ENCODE measurements around the gene TLE4. TPM values are rescaled to one million over a fixed set of nuclear protein-coding genes. Genes with fewer than 3 reads are reported as not detected.

TLE4 gene
- total RNA-seq, 4 donors from 2014 or later, result 19.3 to 87.5 (median 41.5) TPM

- H3K36me3 ChIP-seq, result no peaks in the 10 kb centered on the region
- no peak for TF ChIP-seq CTCF (IDR thresholded peaks at IDR 0.05)
- TF ChIP-seq POLR2AphosphoS5 (IDR thresholded peaks at IDR 0.05), result no peak
- no peak for TF ChIP-seq POLR2A (IDR thresholded peaks at IDR 0.05)
- TF ChIP-seq EP300 (IDR thresholded peaks at IDR 0.05; ENCODE audit: low read depth), result no peak
- intact Hi-C loops (cut with DNase I; ENCODE audit: low total_unique reads) (no loop called here), in situ Hi-C loops (cut with MboI; ENCODE audit: low pct_ligation_motif_present in 1 of 4, low pct_unique_long_range_greater_than_20kb in 1 of 4, low sequenced_read_pairs in 3 of 4) (no loop called here)
- H3K27ac ChIP-seq, result no peak overlapping the region
- H3K27me3 ChIP-seq, result no peaks in the 10 kb centered on the region
- 75 to 87% methylated on average over 4 of the region's 4 CpGs for WGBS, 2 donors (ENCODE audit: low coverage in 1 of 2)
- DNase-seq, result no peak
- H3K9me3 ChIP-seq, result no peaks in the 10 kb centered on the region
- H3K4me1 ChIP-seq, result peaks cover 0 to 8% (median 4%) of the 10 kb centered on the region in 4 donors
- no peak overlapping the region for H3K4me3 ChIP-seq
Measured at GRCh38 chr9:79689576-79689975, 117.8 kb downstream of the TLE4 start.

GRCh38 chr9:79691496-79691895 is 119.7 kb downstream of the TLE4 start:
- in situ Hi-C loops (cut with MboI; ENCODE audit: low pct_ligation_motif_present in 1 of 4, low pct_unique_long_range_greater_than_20kb in 1 of 4, low sequenced_read_pairs in 3 of 4) (no loop called here), intact Hi-C loops (cut with DNase I; ENCODE audit: low total_unique reads) (loop anchor here (5.0 kb wide), 1 partner anchor 1639 kb away; no protein-coding TSS in a partner anchor)
- WGBS, 2 donors (ENCODE audit: low coverage in 1 of 2), result 99 to 100% methylated on average over 4 to 5 of the region's 5 CpGs

GRCh38 chr9:79692857-79693571 is 121.2 kb downstream of the TLE4 start:
- Histone ChIP-seq H3K27me3 (no peaks in the 10 kb centered on the region), H3K9me3 (no peaks in the 10 kb centered on the region), H3K36me3 (no peaks in the 10 kb centered on the region), H3K4me1 (peaks cover 0 to 5% (median 0%) of the 10 kb centered on the region in 4 donors), H3K4me3 (no peak overlapping the region), H3K27ac (no peak overlapping the region)
- in situ Hi-C loops (cut with MboI; ENCODE audit: low pct_ligation_motif_present in 1 of 4, low pct_unique_long_range_greater_than_20kb in 1 of 4, low sequenced_read_pairs in 3 of 4), result no loop called here
- no peak for DNase-seq
- intact Hi-C loops (cut with DNase I; ENCODE audit: low total_unique reads), result loop anchor here (5.0 kb wide), 1 partner anchor 1641 kb away; no protein-coding TSS in a partner anchor
- 80 to 88% methylated on average over 3 to 7 of the region's 7 CpGs for WGBS, 2 donors (ENCODE audit: low coverage in 1 of 2)
- no peak for TF ChIP-seq EP300 (IDR thresholded peaks at IDR 0.05; ENCODE audit: low read depth)
- no peak for TF ChIP-seq CTCF (IDR thresholded peaks at IDR 0.05)
- no peak for TF ChIP-seq POLR2A (IDR thresholded peaks at IDR 0.05)
- TF ChIP-seq POLR2AphosphoS5 (IDR thresholded peaks at IDR 0.05), result no peak

More at GRCh38 chr9:79691496-79691895, 119.7 kb downstream of the TLE4 start:
- Histone ChIP-seq H3K36me3 (no peaks in the 10 kb centered on the region), H3K9me3 (no peaks in the 10 kb centered on the region), H3K4me1 (peaks cover 0 to 6% (median 2%) of the 10 kb centered on the region in 4 donors), H3K27me3 (no peaks in the 10 kb centered on the region), H3K27ac (no peak overlapping the region), H3K4me3 (no peak overlapping the region)
- DNase-seq, result no peak
- TF ChIP-seq CTCF (IDR thresholded peaks at IDR 0.05) (no peak), EP300 (IDR thresholded peaks at IDR 0.05; ENCODE audit: low read depth) (no peak), POLR2AphosphoS5 (IDR thresholded peaks at IDR 0.05) (no peak), POLR2A (IDR thresholded peaks at IDR 0.05) (no peak)

- Histone ChIP-seq H3K27me3 (no peaks in the 10 kb centered on the region), H3K27ac (no peak overlapping the region), H3K4me1 (no peaks in the 10 kb centered on the region), H3K4me3 (no peak overlapping the region), H3K9me3 (no peaks in the 10 kb centered on the region), H3K36me3 (no peaks in the 10 kb centered on the region)
- in situ Hi-C loops (cut with MboI; ENCODE audit: low pct_ligation_motif_present in 1 of 4, low pct_unique_long_range_greater_than_20kb in 1 of 4, low sequenced_read_pairs in 3 of 4) (no loop called here), intact Hi-C loops (cut with DNase I; ENCODE audit: low total_unique reads) (loop anchor here (5.0 kb wide), 1 partner anchor 1641 kb away; no protein-coding TSS in a partner anchor)
- 90 to 93% methylated on average over 5 of the region's 5 CpGs for WGBS, 2 donors (ENCODE audit: low coverage in 1 of 2)
- no peak for TF ChIP-seq POLR2A (IDR thresholded peaks at IDR 0.05)
- no peak for DNase-seq
Measured at GRCh38 chr9:79693750-79694149, 122.0 kb downstream of the TLE4 start.
